GM12878 (cell line): ENCODE data around the gene FKBP2. TPM values are rescaled to one million over a fixed set of nuclear protein-coding genes. Genes with fewer than 3 reads are reported as not detected.

Source experiments
- ATAC-seq: fragments of 200-7000 bp; cut with Tn5 transposase; 3 replicates; pipeline ENCODE4 v1.9.1; 2020; ENCODE audit warnings: mild to moderate bottlenecking, moderate library complexity
- BruUV-seq: library from RNA; stranded (reverse); fragments of 400-500 nt; replicated peaks from 2 replicates; lab custom pipeline; 2021; lab: Mats Ljungman, UMichigan
- CTCF ChIA-PET: fragments of 300-600 bp; sonication (Branson Sonifier 250); formaldehyde crosslinking; extraction: SDS; loops from one replicate; lab custom pipeline; 2021; ENCODE audit warnings: inconsistent platforms; lab: Yijun Ruan, JAX
- POLR2A ChIA-PET: fragments of 350-600 bp; formaldehyde crosslinking; extraction: SDS; loops from one replicate; lab custom pipeline; 2021; ENCODE audit warnings: inconsistent platforms; lab: Charles Lee
- RAD21 ChIA-PET: fragments of 300-600 bp; sonication (Branson Sonifier 250); formaldehyde crosslinking; loops from one replicate; lab custom pipeline; 2023; ENCODE audit warnings: antibody characterized with exemption; ENCODE audit not compliant: unreplicated experiment; lab: Charles Lee
- SMC1A ChIA-PET: fragments of 300-600 bp; sonication (Branson Sonifier 250); formaldehyde crosslinking; loops from one replicate; lab custom pipeline; 2023; ENCODE audit not compliant: unreplicated experiment, uncharacterized antibody; lab: Charles Lee
- DNase-seq: peaks from one replicate; pipeline ENCODE4 v3.0.0-alpha.2; 2011; ENCODE audit warnings: low read depth, low spot score
- FAIRE-seq: peaks from 3 replicates; lab custom pipeline; 2011; peaks lifted over from hg19 to GRCh38; lab: Jason Lieb, UNC
- H2AFZ ChIP-seq: 2 replicates; pipeline ENCODE4 v1.6.0; 2011; ENCODE audit warnings: low read depth, low read length, control low read depth; ENCODE audit not compliant: control insufficient read depth
- H3K27ac ChIP-seq: 2 replicates; pipeline ENCODE4 v1.5.1; 2011; ENCODE audit warnings: control low read depth; ENCODE audit not compliant: control insufficient read depth, insufficient read depth
- H3K27me3 ChIP-seq, 2 experiments: replicated peaks in 1 of 2; 2 replicates each; pipeline versions ENCODE4 v1.6.0 to v1.6.1; 2011; ENCODE audit warnings: low read length in 1 of 2; ENCODE audit not compliant: control insufficient read depth in 2 of 2, insufficient read depth in 2 of 2
- H3K36me3 ChIP-seq, 2 experiments: 2 replicates each; pipeline ENCODE4 v1.5.1; 2011; ENCODE audit warnings: low read length in 1 of 2; ENCODE audit not compliant: control insufficient read depth in 2 of 2, insufficient read depth in 2 of 2
- H3K4me1 ChIP-seq: 2 replicates; pipeline ENCODE4 v1.6.1; 2011; ENCODE audit warnings: mild to moderate bottlenecking, low read length, moderate library complexity, mixed read lengths; ENCODE audit not compliant: control insufficient read depth, insufficient read depth
- H3K4me2 ChIP-seq: 2 replicates; pipeline ENCODE4 v1.6.0; 2011; ENCODE audit warnings: control low read depth; ENCODE audit not compliant: control insufficient read depth, insufficient read depth
- H3K4me3 ChIP-seq: fragments of 200-600 bp; sonication (generic); 2 replicates; pipeline ENCODE4 v1.5.1; 2016
- H3K79me2 ChIP-seq: 2 replicates; pipeline ENCODE4 v1.6.0; 2011; ENCODE audit warnings: low read length; ENCODE audit not compliant: control insufficient read depth, insufficient read depth
- H3K9ac ChIP-seq: 2 replicates; pipeline ENCODE4 v1.8.0; 2011; ENCODE audit warnings: low read length, control low read depth, mixed read lengths; ENCODE audit not compliant: control insufficient read depth, insufficient read depth
- H3K9me3 ChIP-seq: replicated peaks from 3 replicates; pipeline ENCODE4 v1.5.1; 2011; ENCODE audit warnings: mild to moderate bottlenecking, low read length; ENCODE audit not compliant: control insufficient read depth, insufficient read depth
- H4K20me1 ChIP-seq: 2 replicates; pipeline ENCODE4 v1.6.0; 2011; ENCODE audit not compliant: control insufficient read depth, insufficient read depth
- NR2F1 ChIP-seq: fragments of 450-650 bp; conservative IDR thresholded peaks from 2 replicates; pipeline ENCODE4 v1.6.1; 2017; ENCODE audit warnings: mild to moderate bottlenecking
- POU2F2 ChIP-seq: IDR thresholded peaks from 3 replicates; pipeline ENCODE4 v1.6.1; 2011; ENCODE audit warnings: low read depth, mild to moderate bottlenecking, low read length, borderline replicate concordance
- SIN3A ChIP-seq: IDR thresholded peaks from 2 replicates; pipeline ENCODE4 v1.6.1; 2012; ENCODE audit warnings: low read depth, low read length, improper control_type of control experiment
- YY1 ChIP-seq: IDR thresholded peaks from 2 replicates; pipeline ENCODE4 v1.6.1; 2011; ENCODE audit warnings: low read depth, mild to moderate bottlenecking, low read length
- WGBS: methylation state at CpG from one replicate; pipeline ENCODE4 v1.1.6; 2016; ENCODE audit warnings: low lambda C conversion rate; ENCODE audit not compliant: insufficient replicate concordance, insufficient coverage; ENCODE audit errors: missing lambda C conversion rate; 5-methylcytosine and 5-hydroxymethylcytosine counted together
- in situ Hi-C: fragments of 300-500 bp; cut with MboI; formaldehyde crosslinking; loops from 9 replicates; pipeline ENCODE4 v1.14.3; 2018; ENCODE audit warnings: mixed read lengths
- intact Hi-C: fragments of 100-400 bp; cut with micrococcal nuclease; formaldehyde crosslinking; loops from one replicate; pipeline ENCODE4 v1.14.2; 2022; ENCODE audit not compliant: unreplicated experiment
- polyA plus RNA-seq, 11 experiments: library from polyadenylated mRNA; depleted of rRNA in 4 of 11; unstranded in 6 of 11; stranded (reverse) in 5 of 11; fragments of >200 nt; fragmentation: Nextera tagmentation in 4 of 11; fragmentation: Illumina TruSeq in 1 of 11; extraction: Ambion mirVana in 4 of 11; extraction: Trizol in 1 of 11; gene quantifications; 1 replicate in 1 of 11; 2 replicates in 10 of 11; pipeline versions ENCODE4 v1.2.1 to v1.2.3, GENCODE V29; 2011 to 2016; ENCODE audit warnings: inconsistent platforms in 2 of 11, missing spikeins in 2 of 11, low read depth in 1 of 11
- total RNA-seq, 4 experiments: library from RNA; depleted of rRNA in 3 of 4; stranded (reverse); fragments of >200 nt in 3 of 4; fragmentation: Illumina TruSeq in 1 of 4; extraction: Trizol in 1 of 4; gene quantifications; 2 replicates each; pipeline versions ENCODE4 v1.2.1 to v1.2.3, GENCODE V29; 2013 to 2021

The FKBP2 gene
- total and polyA plus RNA-seq, 10 of the 15 experiments (the other 5 are each of a cell fraction or from before 2014, with no cell fraction given), result 1.8 to 99.7 (median 39.5) TPM

GRCh38 chr11:64201543-64201942, 39.4 kb upstream of the FKBP2 start (continued):
- TF ChIP-seq SIN3A, result no peak
- TF ChIP-seq, all 136 proteins: peak for 0

- Histone ChIP-seq H4K20me1 (no peaks in the 10 kb centered on the region), H3K9ac (no peak overlapping the region), H3K27me3 (no peaks in the 10 kb centered on the region), H2AFZ (no peak overlapping the region), H3K4me3 (no peak overlapping the region), H3K36me3 (peaks cover 31 to 32% of the 10 kb centered on the region in 2 experiments), H3K9me3 (no peaks in the 10 kb centered on the region), H3K27ac (no peak overlapping the region)
- FAIRE-seq, result no peak
- no TSS peak for BruUV-seq
- ChIA-PET SMC1A (no interaction called here), CTCF (interaction anchor here (8.0 to 9.7 kb wide), 2 partner anchors 42 to 100 kb away, joined by 66 to 238 read pairs; partner anchors contain the start of genes CATSPERZ, ESRRA and PPP1R14B), RAD21 (no interaction called here)
- intact Hi-C loops (no loop called here), in situ Hi-C loops (loop anchor here (5.0 kb wide), 1 partner anchor 99 kb away; the partner anchor contains the start of gene CATSPERZ)
- WGBS, result 100% methylated on average over 9 of the region's 9 CpGs
- DNase-seq, result no peak
- ATAC-seq, result no peak
- no peak for TF ChIP-seq POU2F2
- no peak for TF ChIP-seq NR2F1
- TF ChIP-seq YY1, result no peak
- TF ChIP-seq, all 136 proteins: peak for 0
- Histone ChIP-seq H3K4me1 (peaks cover 22% of the 10 kb centered on the region), H3K4me2 (no peak overlapping the region), H3K79me2 (peaks cover 26% of the 10 kb centered on the region)
- POLR2A ChIA-PET, result interaction anchor here (5.8 kb wide), 1 partner anchor 100 kb away, joined by 70 read pairs; the partner anchor contains the start of genes CATSPERZ and ESRRA
These were observed 37.9 kb upstream of the FKBP2 start for GRCh38 chr11:64202992-64203391.
